CD4-positive, alpha-beta T cell treated with Interleukin-10 for 1 hour (primary cell): Measurements from ENCODE around the gene MYCN.
"Not testable (repeated sequence)": the region's sequence is repeated elsewhere in the genome, so short reads cannot be mapped to it uniquely, and the experiment has no call there.

Experiments
- DNase-seq: peaks from one replicate; pipeline ENCODE4 v3.0.0-alpha.2; 2020

Gene MYCN

GRCh38 chr2:15945909-15946705 is 5.8 kb downstream of the MYCN start:
- DNase-seq: no peak

DNA sequence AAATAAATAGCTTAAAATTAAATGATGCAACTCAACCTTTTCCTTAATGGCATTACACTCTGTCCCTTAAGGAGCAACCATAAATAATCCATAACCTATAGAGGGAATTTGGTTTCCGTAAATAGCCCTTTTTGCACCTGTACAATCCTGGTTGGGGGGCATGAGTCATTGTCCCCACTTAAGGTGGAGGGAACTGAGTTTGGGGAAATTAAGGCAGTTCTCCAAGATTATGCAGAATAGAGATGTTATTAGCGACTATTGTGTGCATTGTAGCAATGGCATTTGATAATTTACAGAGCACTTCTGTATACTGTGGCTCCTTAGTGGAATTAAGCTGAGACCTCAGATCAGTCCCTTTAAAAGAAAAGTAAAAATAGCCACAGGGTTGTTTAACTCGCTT is 6.6 kb downstream of the MYCN start:
- DNase-seq: no peak

DNA sequence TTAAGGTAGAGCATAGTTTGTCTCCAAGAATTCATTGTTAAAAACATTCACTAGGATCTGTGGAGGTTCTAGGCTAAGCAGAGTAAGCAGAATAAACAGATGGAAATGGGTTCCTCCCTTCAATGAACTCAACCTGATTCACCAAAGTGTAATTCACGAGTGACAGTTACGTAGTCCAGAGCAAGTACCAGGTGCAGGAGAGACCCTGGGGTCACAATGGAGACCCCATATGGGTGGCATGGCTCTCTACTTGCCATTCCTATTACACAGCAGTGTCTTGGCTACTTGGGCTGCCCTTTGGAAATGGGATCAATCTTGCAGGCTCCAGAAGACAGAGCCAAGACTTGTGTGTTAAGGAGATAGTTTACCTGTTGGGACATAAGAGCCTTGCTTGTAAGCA is 7.1 kb downstream of the MYCN start:
- no peak for DNase-seq

DNA sequence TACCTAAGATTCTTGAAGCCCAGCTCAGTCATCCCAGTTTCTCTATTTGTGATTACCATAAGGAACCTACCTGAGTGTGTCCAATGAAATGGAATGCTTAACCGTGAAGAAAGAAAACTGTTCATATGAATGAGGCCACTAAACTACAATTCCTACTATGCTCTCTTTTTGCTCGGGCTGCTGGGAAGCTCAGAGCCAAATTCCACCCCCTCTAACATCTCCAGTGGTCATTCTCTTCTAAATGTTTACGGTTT is 8.3 kb downstream of the MYCN start:
- DNase-seq: no peak

DNA sequence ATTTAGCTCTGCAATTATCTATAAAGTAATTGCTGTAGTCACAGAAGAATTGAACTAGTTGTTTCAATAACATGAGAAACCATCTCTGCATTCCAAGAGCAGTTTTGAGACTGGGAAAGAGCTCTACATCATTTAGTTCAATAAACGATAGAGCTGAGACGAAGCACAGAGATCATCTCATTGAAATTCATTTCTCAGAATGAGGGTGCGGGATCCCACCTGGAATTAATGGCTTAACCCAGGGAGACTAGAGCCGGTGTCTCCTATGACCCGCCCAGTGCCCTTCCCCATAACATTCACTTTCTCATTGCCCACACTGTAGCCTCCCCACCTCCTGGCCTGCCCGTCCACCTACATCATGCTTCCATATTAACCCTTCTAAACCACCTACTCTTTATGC is 8.8 kb downstream of the MYCN start:
- no peak for DNase-seq

- DNase-seq: no peak
These were observed 9.2 kb downstream of the MYCN start for GRCh38 chr2:15949551-15949950.

GRCh38 chr2:15950088-15950952 is 10.0 kb downstream of the MYCN start:
- no peak for DNase-seq

- not testable (repeated sequence) for DNase-seq
These were observed 11.6 kb downstream of the MYCN start for GRCh38 chr2:15951936-15952335.

DNA sequence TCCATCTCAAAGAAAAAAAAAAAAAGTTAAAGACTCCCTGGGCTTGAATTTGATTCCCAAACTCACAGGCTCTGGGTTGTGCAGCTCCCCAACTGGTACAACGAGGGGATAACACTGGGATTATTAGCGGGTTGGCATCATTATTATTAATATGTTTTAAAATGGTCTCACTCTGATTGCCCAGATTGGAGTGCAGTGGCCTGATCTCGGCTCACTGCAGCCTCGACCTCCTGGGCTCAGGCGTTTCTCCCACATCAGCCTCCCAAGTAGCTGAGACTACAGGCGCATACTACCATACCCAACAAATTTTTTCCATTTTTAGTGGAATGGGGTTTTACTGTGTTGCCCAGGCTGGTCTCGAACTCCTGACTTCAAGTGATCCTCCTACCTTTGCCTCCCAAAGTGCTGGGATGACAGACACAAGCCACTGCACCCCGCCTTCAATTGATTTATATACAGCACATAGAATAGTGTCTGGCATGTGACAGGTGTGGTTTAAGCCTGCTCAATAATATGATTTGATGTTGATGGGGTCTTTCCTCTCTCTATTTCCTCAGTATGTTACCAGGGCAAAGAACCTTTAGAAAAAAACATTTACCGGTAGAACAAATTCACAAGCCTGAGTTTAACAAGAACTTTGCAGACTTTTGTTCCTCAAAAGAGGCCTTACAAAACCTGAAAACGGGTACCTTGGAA is 12.2 kb downstream of the MYCN start:
- no peak for DNase-seq

DNA sequence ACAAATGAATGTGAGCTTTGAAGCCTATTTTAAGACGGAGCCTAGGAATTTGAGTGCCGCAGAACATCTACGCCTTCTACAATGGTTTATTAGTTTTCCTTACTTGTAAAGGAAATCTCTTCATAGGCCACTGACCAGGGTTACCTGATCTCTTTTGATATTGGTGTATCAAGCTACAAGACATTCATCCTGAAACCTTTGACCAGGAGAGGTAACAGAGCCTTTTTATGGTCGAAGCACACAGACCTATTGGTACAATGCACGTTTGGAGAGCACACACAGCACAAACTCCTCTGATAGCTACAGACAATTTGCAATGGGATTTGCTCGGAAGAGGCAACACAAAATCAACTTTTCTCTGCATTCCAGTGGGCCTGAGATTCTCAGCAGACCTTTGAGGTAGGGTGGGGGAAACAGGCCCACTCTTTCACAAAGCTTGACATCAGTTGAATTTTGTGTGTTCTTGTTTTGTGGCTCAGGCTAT is 12.8 kb downstream of the MYCN start:
- DNase-seq: no peak

- no peak for DNase-seq
These were observed 13.7 kb downstream of the MYCN start for GRCh38 chr2:15953891-15954680.

DNA sequence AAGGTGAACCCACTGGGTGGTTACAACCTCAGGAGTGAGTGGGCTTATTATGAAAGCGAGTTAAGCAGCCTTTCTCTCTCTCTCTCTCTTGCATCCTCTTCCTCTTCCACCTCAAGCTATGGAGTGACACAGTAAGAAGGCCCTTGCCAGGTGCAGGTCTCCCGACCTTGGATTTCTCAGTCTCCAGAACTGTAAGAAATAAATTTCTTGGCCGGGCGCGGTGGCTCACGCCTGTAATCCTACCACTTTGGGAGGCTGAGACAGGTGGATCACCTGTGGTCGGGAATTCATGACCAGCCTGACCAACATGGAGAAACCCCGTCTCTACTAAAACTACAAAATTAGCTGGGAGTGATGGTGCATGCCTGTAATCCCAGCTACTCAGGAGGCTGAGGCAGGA is 14.4 kb downstream of the MYCN start:
- DNase-seq: no peak

DNA sequence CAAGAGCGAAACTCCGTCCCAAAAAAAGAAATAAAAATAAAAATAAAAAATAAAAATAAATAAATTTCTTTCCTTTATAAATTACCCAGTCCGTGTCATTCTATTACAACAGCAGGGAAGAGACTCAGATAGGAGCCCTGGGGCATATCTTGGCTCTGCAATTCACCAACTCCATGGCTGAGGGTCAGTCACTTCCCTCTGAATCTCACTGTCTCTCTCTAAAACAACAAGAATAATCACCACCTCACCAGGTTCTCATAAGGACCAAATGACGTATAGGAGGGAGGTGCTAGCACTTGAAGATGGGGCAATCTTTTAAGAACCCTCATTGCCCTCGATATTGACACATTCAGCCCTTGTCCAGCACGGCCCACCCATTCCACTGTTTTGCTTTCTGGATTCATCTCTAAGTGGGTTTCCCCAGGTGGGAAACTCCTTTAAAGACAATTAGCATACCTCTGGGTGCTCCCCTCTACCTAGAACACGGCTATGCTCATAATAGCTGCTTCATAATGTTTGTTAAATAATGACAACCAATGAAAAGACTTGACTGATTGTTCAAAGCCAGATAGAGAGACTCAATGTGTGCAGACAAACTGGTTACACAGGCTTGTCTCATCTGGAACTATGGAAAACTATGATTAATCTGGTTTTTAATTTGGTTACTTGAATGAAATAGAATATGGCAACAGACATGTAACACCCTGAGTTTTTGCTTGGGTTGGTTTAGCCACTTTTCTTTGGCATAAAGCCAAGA is 15.1 kb downstream of the MYCN start:
- no peak for DNase-seq

- no peak for DNase-seq
These were observed 15.9 kb downstream of the MYCN start for GRCh38 chr2:15956230-15956629.

DNA sequence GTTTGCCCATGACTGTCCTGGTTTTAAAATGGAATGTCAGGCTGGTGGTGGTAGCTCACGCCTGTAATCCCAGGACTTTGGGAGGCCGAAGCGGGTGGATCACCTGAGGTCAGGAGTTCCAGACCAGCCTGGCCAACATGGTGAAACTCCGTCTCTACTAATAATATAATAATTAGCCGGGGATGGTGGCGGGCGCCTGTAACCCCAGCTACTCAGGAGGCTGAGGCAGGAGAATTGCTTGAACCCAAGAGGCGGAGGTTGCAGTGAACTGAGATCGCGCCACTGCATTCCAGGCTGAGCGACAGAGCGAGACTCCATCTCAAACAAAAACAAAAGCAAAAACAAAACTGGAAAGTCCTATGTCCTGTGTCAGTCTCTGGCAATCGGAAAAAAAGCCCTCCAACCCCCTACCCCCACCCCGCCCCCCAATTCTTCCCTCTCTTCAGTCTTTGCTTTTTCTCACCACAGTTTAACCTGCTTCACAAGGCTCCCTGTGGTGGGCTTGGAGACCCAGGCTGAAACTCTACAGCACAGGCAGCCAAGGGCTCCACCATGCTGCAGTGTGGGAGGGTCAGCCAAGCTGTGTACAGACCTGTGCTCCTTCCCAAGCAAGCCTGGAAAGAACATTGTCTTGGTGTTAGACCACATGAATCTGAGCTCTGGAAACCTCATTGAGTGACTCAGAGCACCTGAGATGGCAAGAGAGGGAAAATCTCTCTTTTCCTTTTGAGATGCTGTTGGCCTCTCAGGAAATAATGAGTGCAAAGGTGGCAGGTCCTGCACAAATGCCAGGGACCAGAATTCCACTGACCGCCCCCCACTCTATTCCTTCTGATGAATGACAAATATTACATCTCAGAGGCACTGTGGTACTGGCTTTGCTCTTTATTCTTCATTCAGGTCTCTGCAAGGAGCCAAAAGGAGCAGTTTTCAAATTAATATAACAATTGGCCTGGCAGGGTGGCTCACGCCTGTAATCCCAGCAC is 16.7 kb downstream of the MYCN start:
- no peak for DNase-seq

GRCh38 chr2:15957881-15958713 is 17.7 kb downstream of the MYCN start:
- DNase-seq: no peak

- no peak for DNase-seq
These were observed 19.2 kb downstream of the MYCN start for GRCh38 chr2:15959331-15960153.

GRCh38 chr2:15960154-15960520 is 19.8 kb downstream of the MYCN start:
- DNase-seq: not testable (repeated sequence)
